Tibial nerve (tissue), 4 donors: ENCODE results near the gene CSNK1E. TPM values are rescaled to one million over a fixed set of nuclear protein-coding genes. Genes with fewer than 3 reads are reported as not detected.
"Not testable (repeated sequence)": the region's sequence is repeated elsewhere in the genome, so short reads cannot be mapped to it uniquely, and the experiment has no call there.

Source experiments
- DNase-seq, 2 donors: peaks; one replicate each; pipeline ENCODE4 v3.0.0-alpha.2; 2019; ENCODE audit warnings: low spot score in 2 of 2
- H3K27ac ChIP-seq, 4 donors: fragments of 200-600 bp; sonication (generic) in 3 of 4; one replicate each; pipeline ENCODE4 v1.5.1; 2017 to 2019; ENCODE audit warnings: mild to moderate bottlenecking in 1 of 4
- H3K27me3 ChIP-seq, 2 donors: fragments of 200-600 bp; sonication (generic) in 1 of 2; one replicate each; pipeline versions ENCODE4 v1.5.1 to v1.6.0; 2017 to 2019
- H3K36me3 ChIP-seq, 3 donors: fragments of 200-600 bp; sonication (generic); one replicate each; pipeline ENCODE4 v1.5.1; 2018 to 2019
- H3K4me1 ChIP-seq, 4 donors: fragments of 200-600 bp; sonication (generic) in 3 of 4; one replicate each; pipeline ENCODE4 v1.5.1; 2017 to 2019
- H3K4me3 ChIP-seq, 4 donors: fragments of 200-600 bp; sonication (generic) in 3 of 4; one replicate each; pipeline ENCODE4 v1.5.1; 2017 to 2019; ENCODE audit warnings: mild to moderate bottlenecking in 1 of 4, moderate library complexity in 1 of 4
- H3K9me3 ChIP-seq, 4 donors: fragments of 200-600 bp; sonication (generic) in 3 of 4; one replicate each; pipeline ENCODE4 v1.5.1; 2017 to 2019
- CTCF ChIP-seq, 5 experiments: fragments of 200-600 bp in 3 of 5; fragments of 450-650 bp in 2 of 5; sonication (generic) in 3 of 5; IDR thresholded peaks; one replicate each; pipeline ENCODE4 v1.5.1; 2016 to 2019; ENCODE audit warnings: antibody characterized with exemption in 5 of 5, mild to moderate bottlenecking in 3 of 5, moderate library complexity in 2 of 5
- EP300 ChIP-seq, 2 donors: sonication (generic); formaldehyde crosslinking; IDR thresholded peaks; one replicate each; pipeline ENCODE4 v1.6.1; 2017; ENCODE audit warnings: antibody characterized with exemption in 2 of 2, mild to moderate bottlenecking in 1 of 2
- POLR2A ChIP-seq, 2 donors: fragments of 450-650 bp; IDR thresholded peaks; one replicate each; pipeline ENCODE4 v1.6.1; 2017; ENCODE audit warnings: antibody characterized with exemption in 2 of 2, mild to moderate bottlenecking in 2 of 2, moderate library complexity in 2 of 2
- WGBS, 2 donors: methylation state at CpG; one replicate each; pipeline ENCODE4 v1.1.5; 2018; 5-methylcytosine and 5-hydroxymethylcytosine counted together
- total RNA-seq, 4 donors: library from RNA; depleted of rRNA; stranded (reverse); fragments of >200 nt; gene quantifications; one replicate each; pipeline ENCODE4 v1.1.0, GENCODE V29; 2016

CSNK1E gene
- total RNA-seq, 4 donors from 2014 or later: 122 to 235 (median 164) TPM

DNA sequence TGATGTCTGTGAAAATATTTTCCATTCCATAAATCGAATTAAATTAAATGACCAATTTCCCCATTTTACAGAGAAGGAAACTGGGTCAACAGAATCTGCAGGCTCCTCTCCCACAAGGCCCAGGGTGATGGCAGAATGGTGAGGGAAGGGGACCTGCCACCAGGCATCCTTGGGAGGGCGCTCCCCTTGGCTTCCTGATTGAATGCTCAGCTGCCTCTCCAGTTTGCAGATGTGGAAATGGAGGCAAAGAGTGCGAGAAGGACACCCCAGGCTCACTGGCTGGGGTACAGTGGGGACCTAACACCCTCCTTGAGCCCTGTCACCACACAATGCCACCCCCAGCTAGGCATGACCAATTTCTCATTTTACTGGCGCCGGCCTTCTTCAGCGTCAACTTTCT, 28.5 kb upstream of the CSNK1E start:
- Histone ChIP-seq H3K36me3 (no peaks in the 10 kb centered on the region), H3K4me1 (no peaks in the 10 kb centered on the region), H3K27me3 (no peaks in the 10 kb centered on the region), H3K4me3 (no peak overlapping the region), H3K9me3 (peaks cover 0 to 4% (median 0%) of the 10 kb centered on the region in 4 donors), H3K27ac (no peak overlapping the region)
- WGBS, 2 donors: 71 to 85% methylated on average over 6 of the region's 6 CpGs
- DNase-seq: no peak
- TF ChIP-seq POLR2A (IDR thresholded peaks at IDR 0.05) (no peak), CTCF (IDR thresholded peaks at IDR 0.05) (no peak), EP300 (IDR thresholded peaks at IDR 0.05) (no peak)

DNA sequence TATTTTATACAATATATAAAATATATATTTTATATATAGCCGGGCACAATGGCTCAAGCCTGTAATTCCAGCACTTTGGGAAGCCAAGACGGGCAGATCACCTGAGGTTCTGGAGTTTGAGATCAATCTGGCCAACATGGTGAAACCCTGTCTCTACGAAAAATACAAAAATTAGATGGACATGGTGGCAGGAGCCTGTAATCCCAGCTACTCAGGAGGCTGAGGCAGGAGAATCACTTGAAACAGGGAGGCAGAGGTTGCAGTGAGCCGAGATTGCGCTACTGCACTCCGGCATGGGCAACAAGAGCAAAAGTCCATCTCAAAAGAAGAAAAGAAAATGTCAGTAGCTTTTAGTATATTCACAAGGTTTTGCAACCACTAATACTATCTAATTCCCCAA, 22.7 kb upstream of the CSNK1E start:
- not testable (repeated sequence) for H3K36me3 ChIP-seq, H3K27me3 ChIP-seq, H3K9me3 ChIP-seq, H3K4me3 ChIP-seq, DNase-seq, H3K27ac ChIP-seq
- peaks cover 0 to 13% (median 0%) of the 10 kb centered on the region in 4 donors for H3K4me1 ChIP-seq
- WGBS, 2 donors: 92 to 94% methylated on average over 6 of the region's 6 CpGs

- Histone ChIP-seq H3K4me3 (no peak overlapping the region), H3K4me1 (peaks cover 0 to 13% (median 0%) of the 10 kb centered on the region in 4 donors), H3K36me3 (no peaks in the 10 kb centered on the region), H3K9me3 (peaks cover 0 to 4% (median 0%) of the 10 kb centered on the region in 4 donors), H3K27ac (no peak overlapping the region), H3K27me3 (no peaks in the 10 kb centered on the region)
- WGBS, 2 donors: 94 to 95% methylated on average over 4 of the region's 4 CpGs
- DNase-seq: no peak
- no peak for TF ChIP-seq POLR2A (IDR thresholded peaks at IDR 0.05)
Measured at GRCh38 chr22:38338772-38339379, 21.6 kb upstream of the CSNK1E start.

DNA sequence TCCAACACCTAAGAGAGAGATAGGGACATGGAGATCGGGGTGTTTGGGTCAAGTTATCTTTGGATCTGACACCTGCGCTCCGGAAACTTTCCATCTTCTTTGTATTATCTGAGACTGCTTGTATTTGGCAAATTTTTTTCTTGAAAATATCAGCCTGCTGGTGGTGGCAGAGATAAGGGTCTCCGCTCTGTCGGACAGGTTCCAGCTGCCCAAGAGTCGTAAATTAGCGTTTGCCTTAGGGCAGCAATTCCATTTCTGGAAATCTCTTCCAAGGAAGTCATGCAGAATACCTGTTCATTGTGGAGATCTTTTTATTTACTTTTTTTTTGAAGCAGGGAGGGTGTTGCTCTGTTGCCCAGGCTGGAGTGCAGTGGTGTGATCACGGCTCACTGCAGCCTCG, 19.5 kb upstream of the CSNK1E start:
- H3K9me3 ChIP-seq: no peaks in the 10 kb centered on the region
- no peak overlapping the region for H3K4me3 ChIP-seq
- peaks cover 0 to 13% (median 0%) of the 10 kb centered on the region in 4 donors for H3K4me1 ChIP-seq
- H3K36me3 ChIP-seq: no peaks in the 10 kb centered on the region
- no peak for TF ChIP-seq EP300 (IDR thresholded peaks at IDR 0.05)
- no peak for TF ChIP-seq CTCF (IDR thresholded peaks at IDR 0.05)
- no peak for TF ChIP-seq POLR2A (IDR thresholded peaks at IDR 0.05)
- H3K27ac ChIP-seq: peak overlapping the region in 1 of 4 donors; percentile 10
- no peaks in the 10 kb centered on the region for H3K27me3 ChIP-seq
- no peak for DNase-seq
- WGBS, 2 donors: 62 to 78% methylated on average over 9 of the region's 9 CpGs

- H3K36me3 ChIP-seq: no peaks in the 10 kb centered on the region
- 81 to 83% methylated on average over 3 of the region's 3 CpGs for WGBS, 2 donors
Measured at GRCh38 chr22:38335077-38335476, 17.8 kb upstream of the CSNK1E start.

DNA sequence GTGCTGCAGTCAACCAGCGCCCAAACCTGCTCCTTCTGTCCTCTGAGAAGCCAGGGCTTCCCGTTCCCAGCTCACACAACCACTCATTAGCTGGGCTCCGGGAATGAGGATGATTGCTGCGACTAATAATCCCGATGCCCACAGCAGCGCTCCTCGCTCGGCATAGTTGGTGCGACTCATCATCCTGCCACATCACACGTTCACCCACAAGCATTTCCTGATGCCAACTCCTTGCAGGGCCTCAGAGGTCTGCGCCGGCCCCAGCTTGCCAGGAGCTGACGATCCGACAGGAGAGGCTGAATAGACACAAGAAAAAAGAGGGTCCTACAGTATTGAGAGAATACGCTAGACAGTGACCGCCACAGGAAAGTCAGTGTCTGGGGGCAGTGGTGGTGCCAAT, 10.6 kb upstream of the CSNK1E start:
- H3K9me3 ChIP-seq: no peaks in the 10 kb centered on the region

More at GRCh38 chr22:38335077-38335476, 17.8 kb upstream of the CSNK1E start:
- peaks cover 0 to 13% (median 0%) of the 10 kb centered on the region in 4 donors for H3K4me1 ChIP-seq
- no peak overlapping the region for H3K4me3 ChIP-seq
- no peak overlapping the region for H3K27ac ChIP-seq
- DNase-seq: no peak
- no peaks in the 10 kb centered on the region for H3K9me3 ChIP-seq
- H3K27me3 ChIP-seq: no peaks in the 10 kb centered on the region
- TF ChIP-seq CTCF (IDR thresholded peaks at IDR 0.05): no peak
- no peak for TF ChIP-seq EP300 (IDR thresholded peaks at IDR 0.05)
- no peak for TF ChIP-seq POLR2A (IDR thresholded peaks at IDR 0.05)

More for the DNA sequence above, 10.6 kb upstream of the CSNK1E start:
- DNase-seq: no peak
- Histone ChIP-seq H3K27me3 (no peaks in the 10 kb centered on the region), H3K27ac (no peak overlapping the region), H3K4me3 (no peak overlapping the region), H3K4me1 (no peaks in the 10 kb centered on the region), H3K36me3 (peaks cover 0 to 9% (median 0%) of the 10 kb centered on the region in 3 donors)
- WGBS, 2 donors: 88% methylated on average over 16 of the region's 16 CpGs
- TF ChIP-seq EP300 (IDR thresholded peaks at IDR 0.05): no peak
- no peak for TF ChIP-seq POLR2A (IDR thresholded peaks at IDR 0.05)
